GM19467 (cell line): ENCODE data around the gene RBMY1F.
"Not testable (repeated sequence)": the region's sequence is repeated elsewhere in the genome, so short reads cannot be mapped to it uniquely, and the experiment has no call there.

ENCODE experiments used
- ATAC-seq: cut with Tn5 transposase; IDR thresholded peaks from one replicate; pipeline ENCODE4 v1.9.1; 2021; ENCODE audit warnings: mild to moderate bottlenecking, moderate library complexity; ENCODE audit not compliant: unreplicated experiment

The RBMY1F gene

DNA sequence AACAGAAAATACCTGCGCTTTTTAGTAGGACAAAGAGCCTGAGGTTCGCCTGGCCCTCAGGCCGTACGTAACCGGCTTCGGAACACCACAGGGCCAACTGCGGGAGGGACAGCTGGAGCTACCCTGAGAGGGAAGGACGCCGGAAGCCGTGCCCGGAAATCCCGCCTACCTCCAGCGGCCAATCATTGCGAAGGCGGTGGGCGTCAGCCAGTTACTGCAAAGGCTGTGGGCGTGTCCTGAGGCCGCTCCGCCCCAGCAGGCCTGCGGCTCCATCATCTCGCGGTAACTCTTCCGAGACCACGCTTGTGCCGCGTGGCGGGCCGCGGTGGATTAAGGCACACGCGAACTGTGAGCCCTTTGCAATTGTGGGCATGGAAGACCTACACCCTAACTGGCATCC lies at the start of gene RBMY1F:
Gene RBMY1F (minus strand): TSS at position 101 of the 400 bp plus-strand sequence. CDS start 1,954 bp downstream, outside the sequence.
- not testable (repeated sequence) for ATAC-seq

DNA sequence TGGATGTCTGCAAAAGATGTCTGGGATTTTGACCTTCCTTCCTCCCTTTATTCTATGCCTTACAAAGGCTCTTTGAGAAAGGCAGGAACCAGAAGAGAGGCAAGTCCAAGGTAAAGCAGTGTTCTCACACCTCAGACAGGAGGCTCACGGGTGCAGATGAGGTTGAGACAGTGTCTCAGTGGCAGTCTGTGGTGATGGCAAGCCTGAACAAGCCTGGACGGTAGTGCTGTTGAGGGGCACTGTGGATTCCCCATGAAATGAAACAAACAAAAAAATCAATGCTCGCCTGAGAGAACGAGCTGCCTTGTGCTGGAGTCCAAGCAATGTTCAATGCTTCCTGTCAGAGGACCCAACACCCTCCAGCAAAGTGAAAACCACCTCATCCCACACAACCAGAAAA lies 31.6 kb downstream of the RBMY1F start:
- not testable (repeated sequence) for ATAC-seq

DNA sequence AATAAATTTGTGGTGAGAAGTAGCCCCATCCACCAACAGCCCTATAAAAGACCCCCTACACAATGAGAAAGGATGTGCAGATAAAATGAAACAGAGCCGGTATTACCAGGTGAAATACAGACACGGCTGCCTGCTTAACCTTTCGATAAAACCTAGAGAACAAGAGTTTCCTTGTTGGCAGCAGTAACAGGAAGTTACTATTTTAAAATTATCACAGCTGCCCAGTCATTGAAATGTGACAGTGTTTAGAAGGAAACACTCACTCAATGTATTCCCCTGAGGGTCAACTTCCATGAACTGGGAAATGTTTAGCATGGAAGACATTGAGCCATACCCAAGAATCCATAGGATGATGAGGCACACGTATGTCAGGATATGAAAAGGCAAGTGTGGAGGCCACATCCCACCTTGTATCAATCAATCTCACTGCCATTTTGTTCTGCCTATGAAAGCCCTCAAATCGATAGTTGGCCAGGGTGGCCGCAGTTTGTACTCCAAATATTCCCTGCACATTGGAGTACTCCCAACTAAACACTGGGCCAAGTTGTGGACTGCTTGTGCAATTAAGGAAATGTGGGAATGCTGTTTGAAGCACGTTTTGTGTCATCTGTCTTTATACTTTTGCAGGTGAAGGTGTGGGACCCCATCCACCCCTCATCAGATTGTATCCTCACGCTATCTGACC lies 41.6 kb downstream of the RBMY1F start:
- not testable (repeated sequence) for ATAC-seq

DNA sequence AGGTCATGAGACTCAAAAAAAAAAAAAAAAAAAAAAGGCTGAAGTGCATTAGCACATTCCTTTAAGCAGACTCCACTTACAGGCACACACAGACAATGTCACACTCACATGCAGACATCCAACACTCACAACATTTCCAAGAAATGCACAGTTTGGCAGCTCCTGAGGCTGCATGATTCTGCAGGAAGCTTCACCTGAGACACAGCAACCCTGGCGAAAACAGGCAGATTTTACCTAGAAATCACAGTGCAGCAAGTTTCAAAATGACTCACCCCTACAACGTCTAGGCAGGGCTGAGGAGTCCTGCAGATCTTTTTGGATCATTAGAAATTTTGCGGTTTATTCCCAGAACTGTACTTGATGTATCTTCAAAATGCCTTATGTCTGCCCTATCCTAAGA lies 48.0 kb downstream of the RBMY1F start:
- not testable (repeated sequence) for ATAC-seq

DNA sequence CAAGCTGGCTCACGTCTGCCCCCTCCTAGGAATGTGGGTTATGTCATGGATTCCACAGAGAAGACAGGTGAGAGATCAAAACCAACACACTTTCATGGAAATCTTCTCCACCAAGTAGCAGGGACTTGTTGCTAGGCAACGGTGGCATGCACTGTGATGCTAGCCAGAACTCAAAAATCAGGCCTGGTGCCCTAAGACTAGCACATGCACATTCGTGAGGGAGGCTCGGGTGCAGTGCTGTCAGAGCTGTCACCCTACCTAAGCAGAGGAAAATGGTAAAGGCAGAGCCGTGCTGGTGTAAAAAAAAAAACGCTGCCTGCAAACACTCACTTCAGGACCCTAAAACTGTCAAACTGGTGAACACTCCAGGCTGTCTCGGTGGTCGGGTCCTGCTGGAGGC lies 52.2 kb downstream of the RBMY1F start:
- not testable (repeated sequence) for ATAC-seq
